ENCODE measurements around the gene SSH2.

Gene SSH2

DNA sequence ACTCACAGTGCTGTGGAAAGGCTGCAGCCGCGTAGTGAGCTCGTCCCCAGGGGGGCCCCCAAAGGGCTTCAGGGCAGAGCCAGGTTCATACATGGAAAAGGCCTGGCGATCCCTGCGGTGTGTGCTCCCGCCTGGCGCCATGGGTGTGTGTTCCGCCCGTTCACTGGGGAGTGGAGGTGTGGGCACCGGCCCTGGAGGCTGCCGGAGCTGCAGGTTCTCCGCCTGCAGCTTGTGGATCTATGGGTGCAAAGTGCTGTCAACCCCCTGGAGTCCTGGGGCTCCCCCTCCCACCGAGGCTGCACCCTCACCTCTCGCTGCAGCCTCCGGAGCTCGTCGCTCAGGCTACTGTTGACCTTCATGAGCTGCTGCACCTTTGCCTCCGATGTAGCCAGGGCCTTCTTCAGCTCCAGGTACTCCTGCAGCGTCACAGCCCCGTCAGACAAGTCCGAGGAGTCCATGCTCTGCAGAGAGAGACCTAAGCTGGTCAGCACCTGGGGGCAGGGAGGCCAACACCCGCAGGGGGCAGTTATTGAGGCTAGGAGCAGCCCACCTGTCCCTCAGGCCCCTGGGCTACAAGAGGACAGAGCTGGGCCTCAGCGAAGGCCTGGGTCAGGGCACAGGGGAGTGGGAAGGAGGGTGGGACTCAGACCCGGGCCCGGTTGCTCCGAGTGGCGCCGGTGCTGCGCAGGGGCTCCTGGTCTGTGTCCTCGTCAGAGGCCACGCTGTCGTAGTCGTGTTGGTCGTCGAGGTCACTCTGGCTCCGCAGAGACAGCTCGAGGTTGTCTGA lies 353.6 kb downstream of the SSH2 start:
- no peak overlapping the region for H2AFZ ChIP-seq (ENCODE audit: low read depth, low read length, severe bottlenecking)
- no peaks in the 10 kb centered on the region for H3F3A ChIP-seq (ENCODE audit: insufficient read depth)
- no peak overlapping the region for H3K4me2 ChIP-seq (ENCODE audit: low read depth, low read length, poor library complexity, severe bottlenecking)
- H3K4me3 ChIP-seq (ENCODE audit: insufficient read depth, low read length, poor library complexity, severe bottlenecking), result no peak overlapping the region
- no peaks in the 10 kb centered on the region for H3K27me3 ChIP-seq (ENCODE audit: low read length)
- TF ChIP-seq, protein P1, sequence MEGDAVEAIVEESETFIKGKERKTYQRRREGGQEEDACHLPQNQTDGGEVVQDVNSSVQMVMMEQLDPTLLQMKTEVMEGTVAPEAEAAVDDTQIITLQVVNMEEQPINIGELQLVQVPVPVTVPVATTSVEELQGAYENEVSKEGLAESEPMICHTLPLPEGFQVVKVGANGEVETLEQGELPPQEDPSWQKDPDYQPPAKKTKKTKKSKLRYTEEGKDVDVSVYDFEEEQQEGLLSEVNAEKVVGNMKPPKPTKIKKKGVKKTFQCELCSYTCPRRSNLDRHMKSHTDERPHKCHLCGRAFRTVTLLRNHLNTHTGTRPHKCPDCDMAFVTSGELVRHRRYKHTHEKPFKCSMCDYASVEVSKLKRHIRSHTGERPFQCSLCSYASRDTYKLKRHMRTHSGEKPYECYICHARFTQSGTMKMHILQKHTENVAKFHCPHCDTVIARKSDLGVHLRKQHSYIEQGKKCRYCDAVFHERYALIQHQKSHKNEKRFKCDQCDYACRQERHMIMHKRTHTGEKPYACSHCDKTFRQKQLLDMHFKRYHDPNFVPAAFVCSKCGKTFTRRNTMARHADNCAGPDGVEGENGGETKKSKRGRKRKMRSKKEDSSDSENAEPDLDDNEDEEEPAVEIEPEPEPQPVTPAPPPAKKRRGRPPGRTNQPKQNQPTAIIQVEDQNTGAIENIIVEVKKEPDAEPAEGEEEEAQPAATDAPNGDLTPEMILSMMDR (IDR thresholded peaks at IDR 0.05; ENCODE audit: insufficient read depth, low read length, poor library complexity, severe bottlenecking), result no peak
- no peak for TF ChIP-seq EZH2phosphoT487 (conservative IDR thresholded peaks at IDR 0.05; ENCODE audit: low read length)
- no peaks in the 10 kb centered on the region for H3K9me2 ChIP-seq (replicated peaks; ENCODE audit: insufficient read depth, low read length)
- no peaks in the 10 kb centered on the region for H3K36me3 ChIP-seq (ENCODE audit: low read length)
- no peak overlapping the region for H3K27ac ChIP-seq (ENCODE audit: low read depth, low read length)
- no peak overlapping the region for H3K9ac ChIP-seq (ENCODE audit: low read length)
- H3K79me2 ChIP-seq (ENCODE audit: insufficient read depth, low read length), result no peaks in the 10 kb centered on the region
- no peaks in the 10 kb centered on the region for H3K9me3 ChIP-seq (ENCODE audit: insufficient read depth, low read length)
- H4K20me1 ChIP-seq (ENCODE audit: low read depth, low read length), result no peaks in the 10 kb centered on the region

All from SU-DHL-6 (cell line).